ENCODE data around the gene ZNF101.

GRCh38 chr19:19663256-19664120, 5.2 kb upstream of the ZNF101 start, which contains the start of gene ATP13A1:
- TF ChIP-seq CTCF (IDR thresholded peaks at IDR 0.05), result peak; percentile 38
- no peak for TF ChIP-seq EZH2 (IDR thresholded peaks at IDR 0.05)

All from neural progenitor cell (in vitro differentiated cells).